RKO (cell line): ENCODE results near the gene PDE4C.
A peak's percentile ranks its signal among the peaks of the same experiment; 100 is the strongest.

Experiments
- DNase-seq: peaks from one replicate; pipeline ENCODE4 v3.0.0-alpha.2; 2016; ENCODE audit warnings: low spot score

The PDE4C gene

GRCh38 chr19:18254546-18255503 is 28.6 kb upstream of the PDE4C start:
- DNase-seq, result no peak

GRCh38 chr19:18253716-18254115 is 27.5 kb upstream of the PDE4C start:
- no peak for DNase-seq

- no peak for DNase-seq
Measured at GRCh38 chr19:18253130-18253529, 26.9 kb upstream of the PDE4C start.

GRCh38 chr19:18252370-18252717 is 26.1 kb upstream of the PDE4C start:
- no peak for DNase-seq

GRCh38 chr19:18251587-18252369 is 25.5 kb upstream of the PDE4C start:
- peak; percentile 75 for DNase-seq

GRCh38 chr19:18249834-18250233 is 23.6 kb upstream of the PDE4C start:
- no peak for DNase-seq

GRCh38 chr19:18245297-18245696 is 19.1 kb upstream of the PDE4C start:
- no peak for DNase-seq

GRCh38 chr19:18239303-18239702 is 13.1 kb upstream of the PDE4C start:
- peak; percentile 23 for DNase-seq

GRCh38 chr19:18234194-18234593 is 8.0 kb upstream of the PDE4C start:
- no peak for DNase-seq

GRCh38 chr19:18233224-18233825 is 7.1 kb upstream of the PDE4C start:
- no peak for DNase-seq

GRCh38 chr19:18232540-18233223 is 6.4 kb upstream of the PDE4C start:
- DNase-seq, result no peak

GRCh38 chr19:18231775-18232174 is 5.5 kb upstream of the PDE4C start:
- no peak for DNase-seq

- DNase-seq, result no peak
Measured at GRCh38 chr19:18230941-18231734, 4.9 kb upstream of the PDE4C start.

- DNase-seq, result no peak
Measured at GRCh38 chr19:18229915-18230314, 3.7 kb upstream of the PDE4C start.

- DNase-seq, result no peak
Measured at GRCh38 chr19:18229474-18229873, 3.2 kb upstream of the PDE4C start.

- DNase-seq, result no peak
Measured at GRCh38 chr19:18227781-18228271, 1.6 kb upstream of the PDE4C start.

GRCh38 chr19:18226956-18227780 is 930 bp upstream of the PDE4C start:
- DNase-seq, result no peak

GRCh38 chr19:18225355-18225701 is 910 bp downstream of the PDE4C start:
- DNase-seq, result no peak

GRCh38 chr19:18224525-18225354 is 1.5 kb downstream of the PDE4C start:
- peak; percentile 99 for DNase-seq
